SK-MEL-5 (cell line): ENCODE measurements around the gene RXRA. TPM values are rescaled to one million over a fixed set of nuclear protein-coding genes. Genes with fewer than 3 reads are reported as not detected.

ENCODE experiments used
- DNase-seq: peaks from one replicate; pipeline ENCODE4 v3.0.0-alpha.2; 2016; ENCODE audit warnings: low read depth, low spot score
- in situ Hi-C: cut with HindIII; loops from 2 replicates; pipeline ENCODE4 v1.10.0; 2016; ENCODE audit warnings: low sequenced_read_pairs, high pct_unique_total_duplicates, low pct_unique_long_range_greater_than_20kb
- total RNA-seq: library from RNA; depleted of rRNA; stranded (reverse); fragments of >200 nt; shearing (Covaris generic); gene quantifications from 2 replicates; pipeline ENCODE4 v1.2.3, GENCODE V29; 2014

Gene RXRA
- total RNA-seq, 1 experiment from 2014 or later, result 8.5 TPM

DNA sequence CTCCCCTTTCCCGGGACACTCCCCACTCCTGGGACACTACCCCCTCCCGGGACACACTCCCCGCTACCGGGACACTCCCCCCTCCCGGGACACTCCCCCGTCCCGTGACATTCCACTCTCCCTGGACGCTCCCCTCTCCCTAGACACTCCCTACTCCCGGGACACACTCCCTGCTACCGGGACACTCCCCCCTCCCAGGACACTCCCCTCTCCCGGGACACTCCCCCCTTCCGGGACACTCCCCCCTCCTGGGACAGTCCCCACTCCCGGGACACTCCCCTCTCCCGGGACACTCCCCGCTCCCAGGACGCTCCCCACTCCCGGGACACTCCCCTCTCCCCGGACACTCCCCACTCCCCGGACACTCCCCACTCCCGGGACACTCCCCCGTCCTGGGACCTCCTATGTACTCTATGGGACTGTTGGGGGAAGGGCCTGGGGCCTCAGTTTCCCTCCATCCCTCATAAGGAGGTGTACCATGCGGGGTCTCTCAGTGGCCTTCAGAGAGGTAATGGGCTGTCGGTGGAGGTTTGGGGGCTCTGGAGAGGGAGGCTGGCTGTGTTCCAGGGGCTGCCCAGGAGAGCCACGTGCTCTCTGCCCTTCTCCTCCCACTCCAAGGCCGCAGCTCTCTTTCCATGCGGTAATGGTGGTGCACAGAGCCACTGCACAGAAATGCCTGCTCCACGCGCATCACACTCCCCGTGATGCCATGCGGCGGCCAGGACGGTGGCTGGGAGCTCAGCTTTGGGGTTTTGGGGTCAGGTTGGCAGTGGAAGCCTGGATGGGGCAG, 96.2 kb downstream of the RXRA start:
- no peak for DNase-seq
- in situ Hi-C loops, result no loop called here

DNA sequence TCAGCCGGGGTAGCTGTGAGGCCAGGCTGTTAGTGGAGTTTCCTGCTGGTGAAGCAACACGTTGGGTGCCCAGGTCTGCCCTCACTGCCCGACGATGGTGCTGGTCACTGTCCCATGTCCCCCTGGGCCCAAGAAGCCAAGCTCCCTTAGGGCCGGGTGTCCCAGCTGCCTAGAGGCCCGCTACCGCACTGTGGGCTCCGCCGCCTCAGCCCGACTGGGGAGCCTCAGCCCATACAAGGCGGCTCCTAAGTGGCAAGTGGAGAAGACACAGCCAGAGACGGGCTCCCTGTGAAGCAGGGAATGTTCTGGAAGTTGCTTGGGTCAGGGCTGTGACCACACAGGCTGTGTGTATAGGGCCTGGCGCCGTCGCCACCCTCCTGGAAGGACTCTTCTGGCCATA, 96.9 kb downstream of the RXRA start:
- in situ Hi-C loops, result no loop called here
- no peak for DNase-seq

DNA sequence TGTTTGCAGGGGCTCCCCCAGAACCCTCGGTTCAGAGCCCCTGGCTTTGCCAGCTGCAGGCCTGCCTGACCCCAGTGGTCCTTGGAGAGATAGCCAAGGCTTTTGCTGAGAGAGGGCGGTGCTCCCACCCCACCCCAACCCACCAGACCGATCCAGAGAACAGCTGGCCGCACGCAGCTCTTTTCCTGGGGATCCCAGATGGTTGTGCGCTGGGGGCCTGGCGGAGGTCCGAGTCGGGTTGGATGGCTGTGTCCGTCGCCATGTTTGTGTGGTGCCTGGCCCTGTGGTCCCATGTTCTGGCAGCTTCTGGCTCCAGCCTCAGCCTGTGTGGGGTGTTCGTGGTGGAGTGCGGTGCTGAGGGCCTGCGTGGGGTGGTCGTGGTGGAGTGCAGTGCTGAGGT, 97.5 kb downstream of the RXRA start:
- in situ Hi-C loops, result no loop called here
- no peak for DNase-seq

DNA sequence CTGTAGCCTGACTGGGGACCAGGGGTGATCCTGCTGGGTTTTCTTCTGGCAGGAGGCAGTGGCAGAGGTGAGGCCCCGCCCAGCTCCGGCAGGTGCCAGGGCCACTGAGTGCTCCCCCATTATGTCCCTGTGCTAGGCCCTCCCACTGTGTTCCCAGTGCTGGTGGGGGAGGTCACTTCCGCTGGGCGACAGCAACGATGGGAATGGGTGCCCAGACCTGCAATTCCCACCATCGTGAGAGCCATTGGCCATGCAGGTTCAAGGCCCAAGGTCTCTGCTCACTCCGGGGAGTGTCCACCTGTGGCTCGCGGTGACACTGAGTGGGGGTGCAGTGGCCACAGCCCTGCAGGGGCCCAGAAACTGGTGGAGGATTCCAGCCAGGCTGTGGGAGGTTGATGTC, 98.6 kb downstream of the RXRA start:
- in situ Hi-C loops, result no loop called here
- no peak for DNase-seq

DNA sequence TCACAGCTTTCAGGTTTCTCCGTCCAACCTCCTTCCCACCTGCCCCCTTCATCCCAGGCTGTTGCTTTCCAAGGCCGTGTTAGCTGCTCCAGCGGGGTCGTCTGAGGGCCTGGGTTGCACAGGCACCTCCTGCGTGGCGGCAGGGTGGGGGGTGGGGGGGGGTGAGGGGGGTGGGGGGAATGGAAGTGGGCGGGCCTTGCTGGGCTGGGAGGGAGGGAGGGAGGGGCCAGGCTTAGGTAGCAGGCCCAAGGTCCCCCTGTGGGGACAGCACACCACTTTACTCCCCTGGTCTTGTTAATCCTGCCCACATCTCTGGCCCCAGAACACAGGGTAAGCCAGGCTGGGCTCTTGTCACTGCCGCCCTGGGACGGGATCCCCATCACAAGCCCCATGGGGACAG, 99.1 kb downstream of the RXRA start:
- DNase-seq, result no peak
- in situ Hi-C loops, result no loop called here

DNA sequence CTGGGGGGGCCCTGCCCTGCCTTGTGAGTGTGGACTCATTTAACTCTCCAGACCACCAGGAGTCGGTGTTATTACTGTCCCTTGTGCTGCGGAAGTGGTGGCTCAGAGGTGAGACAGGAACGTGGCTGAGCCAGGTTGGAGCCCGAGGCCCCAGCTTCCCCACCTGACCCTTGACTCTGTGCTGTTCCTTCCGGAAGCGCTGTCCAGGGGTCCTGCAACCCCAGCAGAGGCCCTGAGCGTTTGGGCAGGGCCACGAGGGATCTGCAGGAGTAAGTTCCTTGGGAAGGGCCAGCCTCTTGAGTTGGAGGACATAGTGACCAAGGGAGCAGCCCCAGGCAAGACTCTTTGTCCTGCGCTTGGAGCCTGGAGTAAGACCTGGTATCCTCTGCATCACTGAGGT, 99.6 kb downstream of the RXRA start:
- DNase-seq, result no peak
- in situ Hi-C loops, result no loop called here

DNA sequence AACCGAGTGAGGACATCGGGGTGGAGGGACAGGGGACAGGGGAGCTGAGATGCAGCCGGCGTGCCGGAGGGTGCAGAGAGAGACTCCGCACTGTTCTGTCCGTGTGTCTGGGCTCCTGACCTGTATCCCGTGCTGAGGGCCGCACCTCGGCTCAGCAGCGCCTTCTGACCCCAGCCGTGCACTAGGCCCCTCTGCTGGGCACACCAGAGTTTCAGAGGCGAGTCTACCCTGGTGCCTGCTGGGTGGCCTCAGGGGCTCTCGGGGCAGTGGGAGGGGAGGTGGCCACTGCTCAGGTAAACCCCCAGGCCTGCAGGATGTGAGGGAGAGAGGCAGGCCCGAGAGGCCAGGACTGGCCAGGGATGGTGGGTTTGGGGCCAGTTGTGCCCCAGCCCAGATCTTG, 100.2 kb downstream of the RXRA start:
- in situ Hi-C loops, result no loop called here

DNA sequence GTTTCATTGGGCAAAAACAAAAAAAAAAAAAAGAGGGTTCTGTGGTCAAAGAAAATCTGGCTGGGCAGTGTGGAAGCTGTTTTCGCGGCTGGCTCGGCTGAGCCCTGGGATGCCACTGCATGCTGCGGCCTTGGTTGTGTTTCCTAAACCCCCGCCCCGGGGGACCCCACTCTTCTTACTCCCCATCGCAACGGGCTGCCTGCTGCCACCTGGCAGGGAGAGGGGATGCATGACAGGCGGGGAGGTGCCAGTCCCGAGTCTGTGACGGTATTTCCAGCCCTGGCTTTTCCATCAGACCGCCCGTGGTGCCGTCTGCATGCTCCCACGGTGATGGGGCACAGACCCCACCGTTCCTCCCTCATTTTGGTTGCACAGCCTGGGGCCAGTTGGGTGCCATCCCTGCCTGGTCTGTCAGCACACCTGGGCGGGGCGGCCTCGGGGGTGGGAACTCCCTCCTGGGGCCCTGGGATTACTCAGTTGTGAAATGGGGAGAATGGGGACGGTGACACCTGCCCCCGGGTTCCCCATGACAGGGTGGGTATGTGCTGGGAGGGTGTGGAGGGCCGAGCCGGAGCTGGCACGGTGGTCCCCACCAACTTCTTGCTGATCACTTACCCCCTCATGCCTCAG, 101.0 kb downstream of the RXRA start:
- in situ Hi-C loops, result no loop called here
- no peak for DNase-seq

More for the DNA sequence above, 100.2 kb downstream of the RXRA start:
- DNase-seq, result no peak

DNA sequence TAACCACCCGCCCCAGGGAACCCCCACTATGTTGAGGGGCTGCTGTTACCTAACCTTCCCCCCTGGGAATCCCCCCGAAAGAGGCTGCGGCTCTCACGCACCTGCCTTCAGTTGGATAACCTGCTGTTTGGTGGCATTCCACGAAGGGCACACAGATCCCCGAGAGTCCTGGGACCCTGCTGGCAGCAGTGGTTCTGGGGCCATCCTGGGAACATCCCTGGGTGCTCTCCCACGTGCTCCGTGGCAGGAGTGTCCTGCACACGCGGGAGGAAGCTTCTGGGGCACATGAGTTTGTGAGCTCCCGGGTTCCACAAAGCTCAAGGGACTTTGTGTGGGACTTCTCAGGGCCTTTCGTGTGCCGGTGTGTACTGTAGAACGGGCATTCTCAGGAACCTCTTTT, 102.3 kb downstream of the RXRA start:
- in situ Hi-C loops, result no loop called here
- no peak for DNase-seq

DNA sequence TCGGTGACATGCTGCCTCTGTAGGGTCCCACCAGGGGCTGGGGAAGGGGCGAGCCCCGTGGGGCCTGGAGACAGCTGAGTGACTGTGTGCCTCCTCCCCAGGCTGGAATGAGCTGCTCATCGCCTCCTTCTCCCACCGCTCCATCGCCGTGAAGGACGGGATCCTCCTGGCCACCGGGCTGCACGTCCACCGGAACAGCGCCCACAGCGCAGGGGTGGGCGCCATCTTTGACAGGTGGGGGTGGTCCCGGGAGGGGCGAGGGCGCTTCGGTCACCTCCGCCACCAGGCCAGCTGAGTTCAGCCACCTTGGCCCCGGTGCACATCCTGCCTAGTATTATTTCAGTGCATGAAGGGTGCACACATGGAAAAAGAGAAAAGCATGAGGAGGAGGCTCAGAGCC, 102.8 kb downstream of the RXRA start:
- in situ Hi-C loops, result no loop called here
- no peak for DNase-seq

DNA sequence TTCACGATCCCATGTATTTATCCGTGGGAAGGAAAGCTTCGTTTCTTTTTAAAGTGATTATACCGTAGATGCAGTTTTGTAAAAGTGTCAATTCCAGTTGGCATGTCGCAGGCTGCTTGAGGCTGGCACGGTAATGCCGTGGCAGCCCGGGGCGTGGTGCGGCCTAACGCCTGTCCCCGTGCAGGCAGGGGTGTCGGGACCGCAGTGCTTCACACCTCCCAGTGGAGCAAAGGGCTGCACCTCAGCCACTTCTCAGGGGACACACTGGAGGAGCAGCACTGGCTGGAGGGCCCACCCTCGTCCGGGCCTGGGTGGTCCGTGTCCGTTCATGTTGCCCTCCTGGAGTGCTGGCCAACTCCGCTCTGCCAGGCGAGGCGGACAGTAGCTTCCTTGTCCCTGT, 103.2 kb downstream of the RXRA start:
- DNase-seq, result no peak
- in situ Hi-C loops, result no loop called here

DNA sequence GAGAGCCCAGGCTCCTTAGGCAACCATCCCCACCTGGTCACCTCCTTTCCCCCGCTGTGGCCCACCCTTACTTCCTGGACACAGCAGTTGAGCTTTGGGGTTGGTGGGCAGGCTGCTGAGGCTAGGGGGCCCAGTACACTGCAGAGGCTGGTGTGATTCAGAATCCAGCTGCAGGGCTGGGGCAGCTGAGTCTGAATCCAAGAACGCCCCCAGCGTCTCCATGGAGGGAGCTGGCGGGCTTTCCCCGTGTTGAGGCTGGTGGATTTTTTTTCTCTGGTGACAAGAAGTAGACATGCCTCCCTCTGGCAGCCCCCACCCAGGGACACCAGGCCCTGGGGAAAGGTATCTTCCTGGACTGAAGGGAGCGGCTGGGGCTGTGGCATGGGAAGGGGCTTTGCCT, 104.8 kb downstream of the RXRA start:
- in situ Hi-C loops, result no loop called here
- DNase-seq, result no peak

DNA sequence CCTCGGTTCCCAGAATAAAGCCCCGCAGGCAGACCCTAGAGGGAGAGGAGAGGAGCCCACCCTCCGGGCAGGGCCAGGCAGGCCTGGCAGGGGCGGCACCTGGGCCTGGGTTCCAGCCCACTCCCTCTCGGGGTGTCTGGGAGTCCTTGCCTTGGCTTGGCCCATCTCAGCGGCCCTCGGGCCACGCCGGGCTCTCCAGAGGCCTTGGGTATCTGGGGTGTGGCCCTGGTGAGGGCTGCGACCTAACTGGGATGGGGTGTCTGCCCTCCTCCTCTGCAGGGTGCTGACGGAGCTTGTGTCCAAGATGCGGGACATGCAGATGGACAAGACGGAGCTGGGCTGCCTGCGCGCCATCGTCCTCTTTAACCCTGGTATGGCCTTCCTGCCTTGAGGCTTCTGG, 105.4 kb downstream of the RXRA start:
- DNase-seq, result no peak
- in situ Hi-C loops, result no loop called here

DNA sequence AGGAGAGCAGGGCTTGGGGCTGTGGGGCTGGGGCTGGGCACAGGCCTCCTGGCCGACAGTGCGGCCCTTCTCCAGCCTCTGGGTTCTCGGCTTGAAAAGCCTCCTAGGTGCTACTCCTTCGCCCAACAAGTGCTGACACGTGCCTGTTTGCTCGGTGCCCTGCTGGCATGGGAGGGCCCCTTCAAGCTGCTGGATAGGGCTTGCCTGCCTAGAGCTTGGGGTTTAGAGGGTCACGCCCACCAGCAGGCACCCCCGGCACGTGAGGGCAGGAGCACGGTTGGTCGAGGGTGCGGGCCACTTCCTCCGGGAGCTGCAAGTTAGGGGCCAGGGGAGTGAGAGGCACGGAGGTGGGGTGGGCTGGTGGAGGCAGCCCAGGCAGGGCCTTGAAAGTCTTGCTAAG, 106.2 kb downstream of the RXRA start:
- no peak for DNase-seq
- in situ Hi-C loops, result no loop called here

DNA sequence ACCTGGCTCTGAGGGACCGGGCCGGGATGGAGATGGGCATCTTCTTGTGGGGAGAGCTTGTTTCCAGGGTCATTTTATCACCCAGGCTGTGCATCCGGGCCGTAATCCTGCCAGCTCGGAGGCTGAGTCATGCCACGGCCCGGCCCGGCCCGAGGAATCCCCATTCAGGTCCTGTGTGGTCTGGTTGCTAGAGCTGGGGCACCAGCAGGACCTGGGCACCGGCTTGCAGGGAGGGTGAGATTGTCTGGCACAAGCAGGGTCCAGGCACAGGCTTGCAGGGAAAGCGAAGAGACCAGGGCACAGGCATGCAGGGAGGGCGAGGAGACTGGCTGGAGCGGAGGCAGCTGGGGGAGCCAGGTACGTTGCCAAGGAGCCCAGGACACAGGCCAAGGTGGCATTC, 106.8 kb downstream of the RXRA start:
- in situ Hi-C loops, result no loop called here

DNA sequence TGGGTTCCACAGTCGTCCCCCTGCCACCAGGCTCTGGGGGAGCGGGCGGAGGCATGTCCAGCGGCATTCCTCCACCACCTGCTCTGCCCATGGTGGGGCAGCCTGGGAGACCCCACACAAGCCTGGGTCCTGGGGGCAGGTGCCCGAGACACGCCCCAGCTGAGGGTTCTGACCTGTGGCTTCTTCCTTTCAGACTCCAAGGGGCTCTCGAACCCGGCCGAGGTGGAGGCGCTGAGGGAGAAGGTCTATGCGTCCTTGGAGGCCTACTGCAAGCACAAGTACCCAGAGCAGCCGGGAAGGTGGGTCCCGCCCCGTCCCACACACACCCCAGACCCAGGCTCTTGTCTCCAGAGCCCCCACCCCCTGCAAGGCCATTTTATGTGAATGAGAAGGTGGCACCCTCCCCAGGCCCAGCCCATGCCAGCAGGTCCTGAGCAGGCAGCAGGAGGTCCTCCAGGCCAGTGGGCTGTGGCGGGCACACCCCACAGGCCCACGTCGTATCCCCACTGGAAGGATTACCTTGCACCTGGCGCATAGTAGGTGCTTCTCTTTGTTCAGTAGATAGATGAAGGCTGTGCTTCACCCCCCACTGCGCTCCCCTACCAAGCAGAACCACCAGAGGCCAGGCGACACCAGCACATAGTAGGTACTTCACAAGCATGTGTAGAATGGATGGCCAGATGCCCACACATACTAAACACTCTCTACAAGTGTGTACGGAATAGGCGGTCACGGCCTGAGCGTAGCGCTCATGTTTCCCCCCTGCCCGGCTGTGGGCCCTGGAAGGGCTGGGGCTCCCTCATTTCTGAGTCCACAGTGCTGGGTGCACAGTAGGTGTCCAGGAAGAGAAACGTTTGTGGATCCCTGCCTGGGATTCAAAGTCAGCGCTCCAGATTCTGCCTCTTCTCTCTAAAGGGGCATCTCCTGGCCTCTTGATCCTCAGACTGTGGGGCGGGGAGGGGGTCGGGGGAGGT, 107.9 kb downstream of the RXRA start:
- in situ Hi-C loops, result no loop called here
- no peak for DNase-seq

More for the DNA sequence above, 106.8 kb downstream of the RXRA start:
- DNase-seq, result no peak

DNA sequence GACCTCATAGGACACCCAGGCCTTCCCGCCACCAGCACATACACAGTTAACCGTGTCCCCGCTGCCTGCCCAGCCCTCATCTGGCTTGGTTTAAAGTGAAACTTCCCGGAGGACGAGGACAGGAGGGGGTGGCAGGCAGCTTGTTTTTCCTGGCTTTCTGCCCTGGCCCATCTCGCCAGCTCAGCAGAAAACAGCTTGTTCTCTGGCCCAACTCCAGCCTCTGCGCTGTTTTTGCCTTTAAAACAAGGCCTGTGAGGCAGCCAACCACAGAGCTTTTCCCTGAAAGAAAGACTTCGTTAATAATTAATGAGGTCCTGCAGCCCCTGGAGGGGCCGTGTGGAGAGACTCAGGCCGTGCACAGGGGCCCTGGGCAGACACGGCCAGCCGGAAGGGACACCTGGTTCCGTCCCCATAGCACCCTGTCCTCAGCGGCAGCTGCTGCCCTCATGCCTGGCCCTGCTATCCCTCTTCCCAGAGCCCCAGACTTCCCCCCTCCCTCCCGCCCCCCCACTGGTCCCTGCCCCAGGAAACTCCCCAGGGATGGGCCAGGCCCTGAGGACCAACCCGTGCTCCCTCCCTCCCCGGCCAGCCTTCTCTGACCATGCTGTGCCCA, 108.7 kb downstream of the RXRA start:
- in situ Hi-C loops, result no loop called here
- DNase-seq, result peak; percentile 19
